NT2/D1 (cell line): ENCODE data around the gene RUFY4.
"Not testable (repeated sequence)": the region's sequence is repeated elsewhere in the genome, so short reads cannot be mapped to it uniquely, and the experiment has no call there.

Experiments
- SUZ12 ChIP-seq: IDR thresholded peaks from 2 replicates; pipeline ENCODE4 v1.6.1; 2011; ENCODE audit not compliant: insufficient read length, insufficient read depth; ENCODE audit errors: extremely low read depth
- YY1 ChIP-seq: IDR thresholded peaks from 2 replicates; pipeline ENCODE4 v1.6.1; 2011; ENCODE audit not compliant: insufficient read length, insufficient read depth
- ZNF274 ChIP-seq: IDR thresholded peaks from 2 replicates; pipeline ENCODE4 v1.6.1; 2011; ENCODE audit warnings: mild to moderate bottlenecking, low read depth, low read length

DNA sequence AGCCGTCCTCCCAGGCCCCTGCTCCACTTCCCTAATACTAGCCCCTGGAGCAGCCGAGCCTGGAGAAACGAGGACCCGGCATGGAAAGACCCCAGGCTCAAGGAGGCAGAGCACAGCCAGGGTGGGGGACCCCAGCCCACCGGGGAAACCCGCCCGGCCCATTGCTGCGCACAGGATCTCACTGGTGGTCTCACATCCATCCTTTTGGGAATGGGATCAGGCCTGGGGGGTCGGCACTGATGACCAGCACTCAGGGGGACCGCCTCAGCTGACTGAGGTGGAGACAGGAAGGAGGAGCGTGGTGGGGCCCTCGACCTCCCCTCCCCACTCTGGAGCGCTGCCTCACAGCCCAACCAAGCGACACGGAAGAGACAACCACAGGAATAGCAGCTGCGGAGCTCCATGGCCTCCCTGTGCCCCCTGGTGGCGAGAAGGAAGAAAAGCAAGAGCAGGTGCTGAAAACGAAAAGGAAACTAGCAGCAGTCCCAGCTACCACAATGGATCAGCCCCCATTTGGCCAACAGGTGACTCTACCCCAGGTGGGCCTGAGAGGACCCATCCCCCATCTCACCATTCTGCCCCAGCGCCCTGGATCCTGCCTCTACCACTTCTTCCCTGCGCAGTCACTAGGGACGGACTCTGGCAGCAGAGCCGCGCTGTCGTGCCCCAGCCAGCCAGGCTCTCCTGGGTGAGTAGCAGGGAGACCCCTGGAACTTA is 34.4 kb upstream of the RUFY4 start:
- TF ChIP-seq ZNF274, SUZ12, YY1: not testable (repeated sequence)
